Skeletal muscle satellite cell (primary cell): ENCODE measurements around the gene TADA1.

Experiments used
- H3K27me3 ChIP-seq: 2 replicates; pipeline ENCODE4 v1.7.0; 2013; ENCODE audit warnings: low read length; ENCODE audit not compliant: control insufficient read depth, insufficient read depth
- H3K36me3 ChIP-seq: 2 replicates; pipeline ENCODE4 v1.7.0; 2013; ENCODE audit warnings: mild to moderate bottlenecking, control low read depth, low read length; ENCODE audit not compliant: insufficient read depth
- H3K4me1 ChIP-seq: 2 replicates; pipeline ENCODE4 v1.7.0; 2013; ENCODE audit warnings: low read length; ENCODE audit not compliant: control insufficient read depth, insufficient read depth
- H3K4me2 ChIP-seq: 2 replicates; pipeline ENCODE4 v1.7.0; 2013; ENCODE audit warnings: mild to moderate bottlenecking, low read length
- H3K4me3 ChIP-seq: 2 replicates; pipeline ENCODE4 v1.7.0; 2013; ENCODE audit warnings: low read length
- H3K9ac ChIP-seq: 2 replicates; pipeline ENCODE4 v1.7.0; 2013; ENCODE audit warnings: mild to moderate bottlenecking, low read depth, low read length, moderate library complexity
- H3K9me3 ChIP-seq: replicated peaks from 2 replicates; pipeline ENCODE4 v1.7.0; 2013; ENCODE audit warnings: mild to moderate bottlenecking, control low read depth, low read length

The TADA1 gene

DNA sequence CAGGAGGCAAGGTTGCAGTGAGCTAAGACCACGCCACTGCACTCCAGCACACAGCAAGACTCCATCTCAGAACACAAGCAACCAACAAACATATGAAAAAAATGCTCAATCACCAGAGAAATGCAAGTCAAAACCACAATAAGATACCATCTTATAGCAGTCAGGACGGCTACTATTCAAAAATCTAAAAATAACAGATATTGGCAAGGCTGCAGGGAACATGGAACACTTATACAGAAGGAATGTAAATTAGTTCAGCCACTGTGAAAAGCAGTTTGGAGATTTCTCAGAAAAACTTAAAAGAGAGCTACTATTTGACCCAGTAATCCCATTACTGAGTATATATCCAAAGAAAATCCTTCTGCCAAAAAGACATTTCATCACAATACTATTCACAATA, 64.4 kb downstream of the TADA1 start:
- Histone ChIP-seq H3K9ac (no peak overlapping the region), H3K27me3 (peaks cover 4% of the 10 kb centered on the region), H3K4me3 (no peak overlapping the region), H3K9me3 (no peaks in the 10 kb centered on the region), H3K36me3 (no peaks in the 10 kb centered on the region), H3K4me1 (no peaks in the 10 kb centered on the region), H3K4me2 (no peak overlapping the region)

DNA sequence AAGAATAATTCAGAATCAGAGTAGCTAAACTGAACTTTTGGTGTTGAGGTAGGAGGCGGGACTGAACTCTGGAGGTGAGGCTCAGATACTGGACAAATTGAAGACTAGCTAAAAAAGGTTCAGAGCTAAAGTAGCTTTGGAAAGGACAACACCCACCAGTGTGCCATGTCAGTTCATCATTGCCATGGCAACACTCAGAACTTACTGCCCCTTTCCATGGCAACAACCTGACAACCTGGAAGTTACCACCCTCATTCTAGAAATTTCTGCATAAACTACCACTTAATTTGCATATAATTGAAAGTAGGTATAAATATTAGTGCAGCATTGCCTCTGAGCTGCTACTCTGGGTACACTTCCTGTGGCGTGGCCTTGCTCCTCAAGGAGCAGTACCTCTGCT, 67.1 kb downstream of the TADA1 start:
- Histone ChIP-seq H3K4me1 (no peaks in the 10 kb centered on the region), H3K4me2 (no peak overlapping the region), H3K27me3 (peaks cover 4% of the 10 kb centered on the region), H3K4me3 (no peak overlapping the region), H3K9me3 (no peaks in the 10 kb centered on the region), H3K9ac (no peak overlapping the region), H3K36me3 (no peaks in the 10 kb centered on the region)
